ENCODE data around the gene CDK3.

CDK3 gene

GRCh38 chr17:75994802-75995370 is 5.8 kb upstream of the CDK3 start:
- no peak for DNase-seq

DNA sequence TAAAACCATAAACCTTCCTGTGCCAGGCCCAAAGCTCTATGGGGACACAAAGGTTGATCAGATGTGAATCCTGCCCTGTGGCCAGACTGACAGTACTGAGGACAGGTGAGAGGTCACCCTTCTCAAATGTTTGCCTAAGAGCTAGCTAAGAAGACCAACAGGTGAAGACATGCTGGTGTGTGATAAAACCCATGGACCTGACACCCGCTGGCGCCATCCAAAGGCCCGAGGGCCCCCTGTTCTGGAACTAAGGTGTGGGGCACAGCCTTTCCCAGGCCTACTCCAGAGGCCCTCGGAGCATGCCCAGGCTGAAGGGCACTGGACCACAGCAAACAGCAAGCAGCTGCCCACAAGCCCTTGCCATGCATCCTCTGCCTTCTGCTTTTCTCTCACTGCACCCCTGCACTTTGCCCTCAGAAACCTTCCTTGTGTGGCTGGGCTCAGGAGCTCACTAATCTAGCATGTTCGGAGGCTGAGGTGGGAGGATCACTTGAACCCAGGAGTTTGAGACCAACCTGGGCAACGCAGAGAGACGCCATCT is 5.2 kb upstream of the CDK3 start:
- DNase-seq: no peak

GRCh38 chr17:75996665-75997590 is 3.7 kb upstream of the CDK3 start:
- no peak for DNase-seq

DNA sequence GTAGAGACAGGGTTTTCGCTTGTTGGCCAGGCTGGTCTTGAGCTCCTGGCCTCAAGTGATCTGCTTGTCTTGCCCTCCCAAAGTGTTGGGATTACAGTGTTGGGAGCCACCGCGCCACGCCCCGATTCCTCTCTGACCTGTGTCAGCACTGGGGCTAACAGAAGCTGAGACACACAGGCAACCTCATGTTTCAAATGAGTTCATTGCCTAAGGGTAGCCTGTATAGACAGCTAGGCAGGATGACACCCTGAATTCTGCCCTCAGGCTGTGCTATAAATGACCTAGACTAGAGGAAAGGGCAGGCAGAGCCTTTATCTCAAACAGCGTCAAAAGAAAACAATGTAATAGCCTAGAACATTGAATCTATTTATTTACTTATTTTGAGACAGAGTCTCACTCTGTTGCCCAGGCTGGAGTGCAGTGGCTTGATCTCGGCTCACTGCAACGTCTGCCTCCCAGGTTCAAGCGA is 2.3 kb upstream of the CDK3 start:
- DNase-seq: no peak

GRCh38 chr17:76000016-76000754 is 470 bp upstream of the CDK3 start:
- no peak for DNase-seq

GRCh38 chr17:76002100-76002499 is 1.4 kb downstream of the CDK3 start:
- no peak for DNase-seq

DNA sequence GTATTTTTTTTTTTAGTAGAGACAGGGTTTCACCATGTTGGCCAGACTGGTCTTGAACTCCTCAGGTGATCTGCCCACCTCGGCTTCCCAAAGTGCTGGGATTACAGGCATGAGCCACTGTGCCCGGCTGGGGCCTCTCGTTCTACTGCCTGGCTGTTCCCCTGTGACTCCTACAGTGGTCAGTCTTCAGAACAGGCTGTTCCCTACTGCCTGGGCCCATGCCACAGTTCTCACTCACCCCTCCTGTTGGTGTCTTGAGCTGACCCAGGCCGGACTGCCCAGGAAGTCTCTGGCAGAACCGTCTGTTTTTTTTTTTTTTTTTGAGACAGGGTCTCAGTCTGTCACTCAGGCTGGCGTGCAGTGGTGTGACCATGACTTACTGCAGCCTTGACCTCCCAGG is 3.3 kb downstream of the CDK3 start:
- no peak for DNase-seq

DNA sequence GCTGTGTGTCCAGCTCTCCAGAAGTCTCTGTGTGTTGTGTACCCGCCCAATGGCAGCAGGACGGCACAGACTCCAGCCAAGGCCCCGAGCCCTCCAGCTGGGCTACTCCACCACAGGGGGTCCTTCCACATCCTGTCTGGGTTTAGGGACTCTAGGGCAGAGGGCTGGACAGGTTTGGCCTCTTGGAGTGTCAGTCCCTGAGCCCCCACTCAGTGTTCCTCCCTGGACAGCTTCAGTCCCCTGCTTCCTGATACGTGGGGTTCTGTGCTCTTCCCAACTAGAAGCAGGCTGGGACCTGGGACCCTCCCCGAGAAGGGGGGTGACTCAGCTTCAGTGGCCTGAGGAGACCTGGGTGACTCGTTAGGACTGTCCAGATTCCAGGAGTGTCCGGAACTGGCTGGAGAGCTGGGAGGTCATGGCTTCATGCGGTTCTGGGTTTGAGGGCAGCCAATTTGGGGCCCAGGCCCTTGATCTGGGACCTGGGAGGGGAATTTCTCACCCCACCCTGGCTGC is 4.2 kb downstream of the CDK3 start:
- DNase-seq: no peak

DNA sequence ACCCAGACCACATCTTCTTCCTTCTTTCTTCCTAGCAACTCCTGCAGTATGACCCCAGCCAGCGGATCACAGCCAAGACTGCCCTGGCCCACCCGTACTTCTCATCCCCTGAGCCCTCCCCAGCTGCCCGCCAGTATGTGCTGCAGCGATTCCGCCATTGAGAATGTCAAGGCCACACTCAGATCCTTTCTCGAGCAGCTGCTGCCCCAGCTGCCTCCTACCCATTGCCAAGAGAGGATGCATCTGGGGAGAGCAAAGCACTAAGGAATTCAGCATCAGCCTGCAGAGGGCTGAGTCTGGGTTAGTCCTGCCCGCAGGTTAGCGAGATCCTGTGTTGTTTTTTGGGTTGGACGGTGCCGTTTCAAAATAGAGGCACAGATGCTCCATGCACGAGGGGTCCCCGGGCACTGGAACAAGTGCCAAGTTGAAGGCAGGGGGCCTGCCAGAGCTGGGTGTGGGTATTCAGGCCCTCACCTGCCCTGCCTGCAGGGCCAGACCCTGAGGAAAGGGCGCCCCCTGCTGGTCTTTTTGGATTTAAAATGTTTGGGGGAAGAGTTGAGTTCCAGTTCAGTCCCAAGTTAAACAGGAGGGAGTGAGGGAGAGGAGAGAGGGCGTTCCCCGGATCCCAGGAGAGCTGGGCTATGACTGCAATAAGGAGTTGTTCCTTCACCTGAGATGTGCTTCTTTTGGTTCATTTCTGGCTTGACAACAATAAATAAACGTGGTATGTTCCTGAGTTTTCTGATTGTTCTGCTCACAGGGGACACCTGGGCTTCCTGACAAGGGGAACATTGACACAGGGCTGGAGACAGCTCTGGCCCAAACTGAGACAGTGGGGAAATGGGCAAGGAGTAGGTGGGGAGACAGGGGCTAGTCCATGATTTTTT is 4.9 kb downstream of the CDK3 start:
- DNase-seq: no peak

DNA sequence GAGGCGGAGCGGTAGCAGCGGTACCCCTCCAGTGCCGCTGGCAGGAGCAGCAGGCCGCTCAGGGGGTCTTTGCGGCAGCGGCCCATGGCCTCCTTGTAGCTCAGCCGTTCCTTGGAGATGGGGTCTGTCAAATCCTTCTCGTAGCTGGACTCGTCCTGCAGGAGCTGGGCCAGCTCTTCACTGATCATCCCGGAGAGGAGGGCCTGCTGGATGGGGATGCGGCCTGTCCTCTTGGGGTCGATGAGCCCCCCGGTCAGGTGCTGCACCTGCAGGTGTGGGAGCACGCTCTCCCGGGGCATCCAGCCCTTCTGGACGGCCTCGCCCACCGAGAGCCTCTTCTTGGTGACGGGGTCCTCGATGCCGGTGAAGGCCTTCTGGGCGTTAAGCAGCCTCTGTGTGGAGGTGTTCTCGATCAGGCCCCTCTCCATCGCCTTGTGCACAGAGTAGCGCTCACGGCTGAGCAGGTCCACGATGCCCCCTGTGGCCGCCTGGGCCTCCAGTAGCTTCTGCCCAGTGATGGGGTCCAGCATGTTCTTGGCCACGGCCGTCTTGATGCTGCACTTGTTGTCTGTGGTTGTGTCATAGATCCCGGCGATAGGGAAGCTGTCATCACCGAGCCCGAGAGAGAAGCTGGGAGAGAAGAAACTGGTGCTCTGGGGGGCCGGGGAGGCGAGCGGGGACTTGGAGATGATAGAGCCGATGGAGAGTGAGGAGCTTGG is 6.6 kb downstream of the CDK3 start:
- DNase-seq: no peak

DNA sequence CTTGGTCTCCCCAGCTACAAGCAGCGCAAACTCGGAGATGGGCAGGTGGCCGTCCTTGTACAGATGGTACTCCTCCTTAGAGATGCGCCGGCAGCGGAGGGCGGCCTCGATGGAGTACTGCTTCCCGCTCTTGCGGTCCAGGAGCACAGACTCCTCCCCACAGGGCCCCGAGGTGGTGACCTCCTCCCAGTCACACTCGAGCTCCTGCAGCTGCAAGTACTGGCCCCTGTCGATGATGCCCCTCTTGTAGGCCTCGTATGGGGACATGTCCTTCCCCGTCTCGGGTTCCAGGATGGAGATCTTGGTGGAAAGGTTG is 7.2 kb downstream of the CDK3 start:
- no peak for DNase-seq

DNA sequence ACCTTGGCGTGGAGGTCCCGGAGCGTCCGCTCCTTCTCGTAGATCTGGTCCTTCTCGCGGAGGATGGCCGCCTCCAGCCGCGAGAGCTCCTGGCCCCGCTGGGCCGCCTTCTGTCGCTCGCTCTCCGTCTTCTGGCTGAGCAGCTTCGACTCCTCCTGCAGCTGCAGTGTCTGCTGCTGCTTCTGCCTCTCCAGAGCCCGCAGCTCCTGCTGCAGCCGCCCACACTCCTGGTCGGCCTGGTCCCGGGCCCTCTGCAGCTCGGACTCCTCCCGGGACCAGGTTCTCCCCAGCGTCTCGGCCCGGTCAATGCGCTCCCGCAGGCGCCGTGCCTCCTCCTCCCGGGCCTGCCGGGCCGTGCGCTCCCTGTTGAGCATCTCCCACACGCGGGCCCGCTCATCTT is 7.6 kb downstream of the CDK3 start:
- DNase-seq: no peak

- no peak for DNase-seq
Observed at GRCh38 chr17:76008630-76009425, 8.2 kb downstream of the CDK3 start.

DNA sequence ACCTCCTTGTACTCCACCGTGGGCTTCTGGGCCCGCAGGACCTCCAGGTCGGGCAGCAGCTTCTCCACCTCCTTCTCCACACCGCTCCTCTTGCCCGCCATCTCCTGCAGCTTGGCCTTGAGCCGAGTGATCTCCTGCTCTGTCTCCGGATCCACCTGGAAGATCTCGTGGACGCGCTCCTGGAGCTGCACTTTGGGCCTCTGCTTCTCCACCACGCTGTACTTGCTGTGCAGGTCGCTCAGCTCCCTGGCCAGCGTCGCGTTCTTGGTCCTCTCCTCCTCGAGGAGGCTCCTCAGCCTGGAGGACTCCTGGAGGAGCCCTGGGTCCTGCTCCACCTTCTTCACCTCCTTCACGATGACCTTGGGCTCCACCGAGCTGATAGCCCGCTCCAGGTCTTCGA is 8.8 kb downstream of the CDK3 start:
- DNase-seq: no peak

DNA sequence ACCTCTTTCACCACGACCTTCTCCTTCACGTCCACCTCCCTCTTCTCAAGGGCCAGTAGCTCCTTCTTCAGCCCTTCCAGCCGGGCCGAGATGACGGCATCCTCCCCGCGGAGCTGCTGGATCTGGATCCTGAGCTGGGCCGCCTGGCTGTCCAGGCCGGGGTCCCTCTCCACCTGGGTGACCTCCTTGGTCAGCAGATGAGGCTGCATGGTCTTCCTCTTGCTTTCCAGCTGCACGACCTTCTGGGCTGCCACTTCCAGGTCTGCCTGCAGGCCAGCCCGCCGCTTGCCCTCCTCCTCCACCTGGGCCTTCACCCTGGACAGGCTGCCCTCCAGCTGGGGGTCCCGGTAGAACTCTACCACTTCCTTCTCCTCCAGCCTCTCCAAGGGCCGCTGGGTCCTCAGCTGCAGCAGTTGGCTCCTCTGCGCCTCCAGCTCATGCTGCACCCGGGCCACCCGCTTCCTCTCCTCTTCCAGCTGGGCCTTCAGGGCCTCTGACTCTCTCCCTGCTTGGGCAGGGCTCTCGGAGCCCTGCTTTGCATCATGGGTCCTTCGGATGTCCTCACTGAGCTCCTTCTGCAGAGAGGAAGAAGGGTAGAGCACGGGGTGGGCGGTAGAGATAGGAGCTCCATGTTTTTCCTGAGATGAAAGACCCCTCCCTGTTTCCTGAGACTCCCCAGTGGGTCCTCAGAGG is 9.5 kb downstream of the CDK3 start:
- DNase-seq: no peak

DNA sequence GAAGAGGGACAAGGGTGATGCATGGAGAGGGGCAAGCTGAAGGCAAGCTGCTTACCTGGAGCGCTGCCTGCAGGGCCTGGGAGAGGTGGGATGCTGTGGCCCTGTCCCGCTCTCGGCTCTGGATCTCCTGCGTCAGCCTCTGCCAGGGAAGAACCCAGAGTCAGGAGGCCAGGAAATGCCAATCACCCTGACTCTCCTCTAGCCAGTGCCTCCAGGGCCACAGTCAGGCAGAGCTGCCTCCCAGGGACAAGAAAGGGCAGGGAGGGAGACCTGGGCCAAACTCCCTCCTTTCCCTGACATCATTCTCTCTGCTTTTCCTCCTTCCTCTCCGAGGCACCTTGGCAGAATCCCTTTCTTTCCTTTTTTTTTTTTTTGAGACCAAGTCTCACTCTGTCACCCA is 11.3 kb downstream of the CDK3 start:
- no peak for DNase-seq

GRCh38 chr17:76013377-76013932 is 12.8 kb downstream of the CDK3 start:
- no peak for DNase-seq

GRCh38 chr17:76014100-76014924 is 13.7 kb downstream of the CDK3 start:
- DNase-seq: no peak

- no peak for DNase-seq
Observed at GRCh38 chr17:76014925-76015261, 14.2 kb downstream of the CDK3 start.
